HG03521 (cell line): ENCODE measurements around the gene CHL1.

Experiments used
- ATAC-seq: cut with Tn5 transposase; IDR thresholded peaks from one replicate; pipeline ENCODE4 v1.9.1; 2021; ENCODE audit warnings: mild to moderate bottlenecking, moderate library complexity; ENCODE audit not compliant: unreplicated experiment

The CHL1 gene

DNA sequence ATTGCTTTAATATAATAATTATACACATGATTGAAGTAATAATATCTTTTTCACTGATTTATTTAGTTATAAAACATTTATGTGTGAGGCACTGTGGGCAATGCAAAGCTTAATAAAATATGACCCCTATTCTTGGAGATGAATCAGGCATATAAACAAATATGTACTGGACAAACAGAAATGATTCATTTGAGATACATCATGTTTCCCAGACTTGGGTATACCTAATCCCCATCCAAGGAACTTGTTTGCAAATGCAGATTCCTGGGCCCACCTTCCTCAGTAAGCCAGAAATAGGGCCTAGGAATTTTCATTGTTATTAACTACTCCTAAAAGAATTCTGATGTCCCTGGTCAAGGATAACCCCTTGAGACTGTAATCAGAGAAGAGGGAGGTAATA is 184.2 kb downstream of the CHL1 start:
- no peak for ATAC-seq

DNA sequence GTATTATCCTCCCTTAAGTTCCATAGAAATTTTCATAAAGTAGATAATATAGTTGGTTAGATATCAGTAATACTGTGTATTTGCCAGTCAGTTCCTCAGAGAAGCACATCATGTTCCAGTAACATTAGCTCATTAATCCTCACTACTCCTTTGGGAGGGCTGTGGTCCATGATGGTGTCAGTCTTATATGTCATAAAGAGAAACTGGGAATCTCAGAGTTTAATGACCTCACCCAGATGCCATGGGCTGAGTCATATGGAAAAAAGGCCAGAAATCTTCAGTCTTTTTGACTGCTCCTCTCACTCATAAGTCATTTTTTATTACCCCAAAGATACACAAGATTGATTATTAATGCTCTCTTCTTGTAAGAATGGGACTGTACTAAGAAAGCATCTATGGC is 188.6 kb downstream of the CHL1 start:
- ATAC-seq, result no peak

DNA sequence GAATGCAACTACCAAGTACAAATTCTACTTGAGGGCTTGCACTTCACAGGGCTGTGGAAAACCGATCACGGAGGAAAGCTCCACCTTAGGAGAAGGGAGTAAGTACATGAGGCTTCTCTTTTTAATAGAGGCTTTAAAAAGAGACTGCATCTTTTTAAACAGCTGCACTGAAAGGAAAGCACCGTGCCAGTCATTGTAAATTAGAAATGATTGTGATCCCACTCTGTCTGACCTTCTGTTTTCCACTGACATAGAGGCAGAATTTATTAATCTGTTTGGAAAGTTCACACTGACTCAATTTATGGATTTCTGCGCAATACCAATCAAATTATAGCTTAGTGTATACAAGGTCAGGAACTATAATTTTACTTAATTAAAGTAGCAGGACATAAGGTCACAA is 198.2 kb downstream of the CHL1 start:
- ATAC-seq, result no peak

DNA sequence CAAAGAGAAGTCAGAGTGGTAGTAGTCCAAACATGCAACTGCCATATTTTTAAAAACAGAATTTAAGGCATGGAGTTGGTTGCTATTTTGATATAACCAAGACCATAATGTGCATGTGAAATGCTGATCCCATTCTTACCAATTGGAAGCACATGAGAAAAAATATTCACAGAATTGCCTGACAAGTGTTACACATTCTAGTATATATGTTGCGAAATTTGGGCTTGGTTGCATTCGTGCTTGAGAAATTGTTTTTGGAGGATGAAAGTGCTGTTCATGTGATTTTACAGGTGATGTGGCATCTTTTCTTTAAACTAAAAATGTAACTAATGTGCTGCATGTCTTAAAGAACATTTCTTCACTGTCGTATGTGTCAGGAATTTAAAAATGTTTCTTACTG is 199.7 kb downstream of the CHL1 start:
- no peak for ATAC-seq

DNA sequence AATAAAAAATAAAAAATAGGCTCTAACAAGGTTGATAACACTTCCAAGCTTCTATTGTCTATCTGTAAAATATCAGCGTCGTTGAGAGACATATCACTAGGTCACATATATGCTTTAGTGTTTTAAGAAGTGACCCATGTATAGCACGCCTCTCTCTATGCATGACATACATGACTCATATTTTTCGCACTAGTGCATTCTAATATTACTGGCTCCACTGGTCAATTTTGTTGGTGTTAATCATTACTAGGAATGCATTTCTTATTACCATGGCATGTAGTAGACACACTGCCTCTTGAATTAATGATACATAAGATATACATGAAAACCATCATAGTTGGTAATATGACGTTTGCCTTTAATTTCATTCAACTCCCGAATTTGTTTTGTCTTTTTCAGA is 203.1 kb downstream of the CHL1 start:
- ATAC-seq, result no peak

DNA sequence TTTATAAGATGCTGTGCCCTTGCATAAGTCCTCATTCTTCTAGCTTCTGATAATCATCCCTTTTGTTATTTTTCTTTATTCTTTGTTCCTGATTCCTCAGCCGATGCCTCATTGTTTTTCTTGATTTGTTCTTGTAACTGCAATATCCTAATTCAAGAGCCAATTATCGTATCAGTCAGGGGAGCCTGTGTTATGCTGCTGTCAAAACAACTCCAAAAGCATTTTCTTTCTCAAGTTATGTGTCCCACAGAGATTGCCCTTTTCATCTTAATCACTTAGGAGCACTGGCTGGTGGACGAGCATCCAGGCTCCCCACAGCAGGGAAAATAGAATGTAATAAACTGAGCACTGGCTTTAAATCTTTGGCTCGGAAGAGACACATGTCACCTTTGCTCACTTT is 207.3 kb downstream of the CHL1 start:
- no peak for ATAC-seq

DNA sequence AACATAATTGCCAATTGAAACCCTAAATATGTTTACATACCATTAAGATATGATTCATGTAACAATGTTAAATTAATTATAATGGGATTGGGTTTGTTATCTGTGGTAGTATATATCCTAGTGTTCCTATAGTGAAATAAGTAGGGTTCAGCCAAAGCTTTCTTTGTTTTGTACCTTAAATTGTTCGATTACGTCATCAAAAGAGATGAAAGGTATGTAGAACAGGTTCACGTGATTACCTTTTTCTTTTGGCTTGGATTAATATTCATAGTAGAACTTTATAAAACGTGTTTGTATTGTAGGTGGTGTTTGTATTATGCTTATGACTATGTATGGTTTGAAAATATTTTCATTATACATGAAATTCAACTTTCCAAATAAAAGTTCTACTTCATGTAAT is 212.4 kb downstream of the CHL1 start:
- ATAC-seq, result no peak

DNA sequence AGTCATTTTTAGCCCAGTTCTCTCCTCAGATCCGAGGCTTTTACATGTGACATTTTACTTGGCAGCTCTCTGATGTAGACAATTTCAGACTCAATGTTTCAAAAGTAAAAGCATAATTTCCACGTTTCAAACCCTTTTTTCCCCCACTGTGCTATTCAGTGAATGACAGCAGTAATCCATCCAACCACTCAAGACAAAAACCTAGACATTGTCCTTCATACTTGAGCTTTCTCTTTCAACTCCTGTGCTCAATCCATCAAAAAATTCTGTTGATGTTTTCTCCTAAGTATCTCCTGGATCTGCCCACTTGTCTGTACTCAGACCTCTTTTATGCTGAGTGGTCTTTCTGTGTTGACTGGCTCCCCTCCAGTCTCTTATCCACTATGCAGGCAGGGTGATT is 214.7 kb downstream of the CHL1 start:
- no peak for ATAC-seq

DNA sequence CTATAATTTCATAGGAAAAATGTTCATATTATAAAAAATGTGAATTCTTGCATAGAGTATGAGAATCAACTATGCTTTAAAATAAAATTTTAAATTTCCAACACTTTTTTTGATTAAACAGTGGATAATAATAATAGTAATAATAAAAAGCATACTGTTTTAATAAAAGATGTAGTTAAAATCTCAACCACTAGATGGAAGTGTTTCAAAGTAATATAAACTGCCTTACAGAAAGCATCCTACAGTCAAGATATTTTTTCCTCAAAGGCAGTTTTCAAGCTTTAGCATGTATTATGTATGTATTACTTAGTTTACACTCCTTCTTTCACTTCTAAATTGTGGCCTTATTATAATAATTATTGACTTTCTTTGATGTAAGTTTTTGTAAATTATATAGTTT is 217.5 kb downstream of the CHL1 start:
- no peak for ATAC-seq

DNA sequence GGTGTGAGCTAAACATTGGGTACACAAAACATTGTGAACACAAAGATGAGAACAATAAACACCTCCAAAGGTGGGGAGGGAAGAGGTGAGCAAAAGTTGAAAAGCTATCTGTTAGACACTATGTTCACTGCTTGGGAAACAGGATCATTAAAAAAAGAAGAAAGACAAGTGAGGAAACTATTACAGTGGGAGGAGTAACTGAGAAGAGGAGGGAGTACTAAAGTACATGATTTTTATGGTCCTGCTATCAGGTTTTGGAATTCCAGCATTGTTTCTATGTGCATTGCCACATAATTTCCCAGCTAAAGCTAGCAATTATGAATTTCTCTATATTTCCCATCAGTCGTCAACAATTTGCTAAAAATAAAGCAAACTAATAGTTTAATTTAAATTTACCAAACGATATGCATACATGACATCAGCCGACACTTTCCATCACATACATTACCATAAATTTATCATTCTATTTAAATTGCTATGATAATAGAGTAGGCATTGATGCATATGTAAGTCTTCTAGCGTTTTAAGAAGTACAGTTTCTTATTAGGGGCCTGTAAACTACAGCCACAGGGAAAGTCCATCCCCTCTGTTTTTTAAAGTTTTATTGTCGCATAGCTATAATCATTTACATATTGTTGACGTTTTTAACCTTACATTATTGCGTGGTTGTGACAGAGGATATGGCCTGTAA is 221.8 kb downstream of the CHL1 start:
- no peak for ATAC-seq

DNA sequence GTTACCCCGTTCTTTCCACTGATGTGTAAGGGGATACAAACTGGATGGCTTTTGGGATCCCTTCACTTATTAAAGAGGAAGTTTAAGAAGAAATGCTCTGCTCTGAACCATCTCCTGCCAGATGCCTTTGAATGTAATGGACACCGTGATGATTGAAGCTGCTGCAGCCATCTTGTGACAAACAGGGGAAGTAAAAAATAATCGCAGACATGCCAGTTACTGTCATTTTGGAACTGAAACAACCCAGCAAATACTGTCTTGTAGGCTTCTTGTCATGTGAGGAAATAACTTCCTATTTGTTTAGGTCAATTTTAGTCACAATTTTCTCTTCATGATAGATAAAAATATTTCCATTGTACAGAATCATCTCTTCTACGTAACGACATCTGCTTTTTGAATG is 224.0 kb downstream of the CHL1 start:
- peak; percentile 71 for ATAC-seq

DNA sequence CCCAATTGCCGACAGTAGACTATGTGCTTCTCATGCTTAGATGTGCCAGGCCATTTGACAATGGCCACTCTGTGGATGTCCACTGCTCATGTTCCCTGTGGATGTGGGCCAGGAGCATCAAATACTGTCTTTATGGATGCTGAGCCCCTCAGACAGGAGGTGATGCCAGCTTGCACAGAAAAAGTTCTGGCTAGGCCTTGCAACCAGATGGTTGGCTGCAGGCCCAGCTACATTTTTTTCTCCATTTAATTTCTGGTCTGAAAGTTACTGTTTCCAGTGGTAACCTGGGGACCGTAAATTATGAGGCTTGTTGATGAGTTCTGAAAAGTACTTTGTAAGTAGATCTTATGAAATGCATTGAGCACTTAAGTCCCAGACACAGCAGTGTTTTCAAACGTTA is 228.5 kb downstream of the CHL1 start:
- ATAC-seq, result no peak

DNA sequence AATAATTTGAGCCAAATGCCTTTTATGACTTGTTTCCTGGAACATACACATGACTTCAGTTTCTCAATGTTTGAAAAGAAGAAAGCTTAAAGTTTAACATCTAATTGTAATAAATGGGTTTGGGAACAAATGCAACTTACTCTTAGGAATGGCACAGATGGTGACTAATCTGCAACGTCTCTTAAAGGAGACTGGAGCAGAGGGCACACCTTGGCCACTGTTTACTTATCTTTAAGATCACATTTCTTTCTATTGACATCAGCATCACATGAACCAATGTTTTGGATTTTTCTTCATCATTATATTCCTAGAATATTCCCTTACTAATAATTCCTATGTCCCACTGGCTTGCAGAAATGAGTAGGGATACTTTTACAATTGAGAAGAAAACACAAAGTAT is 229.5 kb downstream of the CHL1 start:
- ATAC-seq, result no peak

DNA sequence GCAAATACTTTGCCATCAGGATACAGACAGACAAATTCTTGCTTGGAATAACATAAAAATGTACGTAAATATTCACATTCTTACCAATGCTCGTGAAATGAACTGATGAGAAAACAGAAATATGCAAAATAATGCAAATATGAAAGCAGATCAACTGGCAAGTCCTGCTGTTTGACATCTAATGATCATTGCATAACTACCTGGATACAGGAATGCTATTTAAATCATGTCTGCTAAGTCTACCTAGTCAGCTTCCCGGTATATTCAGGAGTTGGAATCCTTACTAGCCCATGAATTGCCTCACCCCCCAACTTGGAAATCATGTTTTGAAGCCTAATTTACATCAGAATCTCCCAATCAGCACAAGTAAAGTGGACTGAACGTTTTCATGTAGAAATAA is 230.6 kb downstream of the CHL1 start:
- ATAC-seq, result no peak

DNA sequence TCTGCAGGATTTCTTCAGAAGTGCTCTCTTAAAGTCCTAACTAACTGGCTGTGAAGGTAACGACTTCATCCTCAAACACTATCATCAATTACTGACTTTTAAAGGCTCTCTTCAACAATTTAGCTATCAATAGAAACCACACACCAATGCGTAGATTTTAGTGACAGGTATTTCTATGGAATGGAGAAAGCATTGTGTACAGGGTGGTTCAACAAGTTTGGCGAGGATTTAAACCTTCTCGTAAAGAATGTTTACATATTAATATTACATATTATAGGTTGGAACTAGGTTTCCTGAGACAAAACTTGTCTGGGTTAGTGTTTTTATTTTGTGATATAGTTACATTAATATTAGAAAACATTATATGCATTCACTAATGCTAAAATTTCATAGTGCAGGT is 233.6 kb downstream of the CHL1 start:
- ATAC-seq, result no peak

DNA sequence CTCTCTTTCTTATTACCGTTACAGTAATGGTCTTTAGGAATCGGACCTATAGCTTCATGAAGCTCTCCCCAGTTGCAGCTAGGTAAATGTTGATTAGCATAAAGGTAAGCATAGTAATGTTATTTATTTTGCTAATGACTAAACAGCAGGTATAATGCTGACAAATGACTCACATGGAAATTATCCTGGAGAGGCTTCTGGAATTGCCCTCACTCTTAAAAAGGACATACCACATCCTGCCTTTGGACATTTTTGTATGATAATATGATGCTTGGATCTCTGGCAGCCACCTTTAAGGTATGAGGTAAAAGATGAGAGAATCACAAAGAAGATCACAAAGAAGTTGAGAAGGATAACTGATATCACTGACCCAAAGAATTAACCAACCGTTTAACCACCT is 238.6 kb downstream of the CHL1 start:
- ATAC-seq, result no peak

DNA sequence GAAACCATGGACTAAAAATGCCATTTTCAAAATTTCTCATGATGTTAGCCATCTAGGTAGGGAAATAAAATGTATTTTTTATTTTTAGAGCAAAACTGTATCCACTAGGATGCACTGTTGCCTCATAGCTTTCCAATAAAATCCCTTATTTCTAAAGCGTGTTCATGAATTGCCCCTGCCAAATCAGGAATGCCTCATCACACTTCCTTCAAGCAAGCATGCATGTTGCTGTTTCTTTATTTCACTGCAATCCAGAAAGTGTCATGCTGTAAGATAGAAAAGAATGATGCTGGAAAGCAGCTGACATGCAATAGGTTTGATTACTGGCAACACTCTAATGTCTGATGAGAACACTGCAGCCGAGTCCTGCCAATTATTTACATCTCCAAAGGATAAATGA is 239.5 kb downstream of the CHL1 start:
- ATAC-seq, result no peak

DNA sequence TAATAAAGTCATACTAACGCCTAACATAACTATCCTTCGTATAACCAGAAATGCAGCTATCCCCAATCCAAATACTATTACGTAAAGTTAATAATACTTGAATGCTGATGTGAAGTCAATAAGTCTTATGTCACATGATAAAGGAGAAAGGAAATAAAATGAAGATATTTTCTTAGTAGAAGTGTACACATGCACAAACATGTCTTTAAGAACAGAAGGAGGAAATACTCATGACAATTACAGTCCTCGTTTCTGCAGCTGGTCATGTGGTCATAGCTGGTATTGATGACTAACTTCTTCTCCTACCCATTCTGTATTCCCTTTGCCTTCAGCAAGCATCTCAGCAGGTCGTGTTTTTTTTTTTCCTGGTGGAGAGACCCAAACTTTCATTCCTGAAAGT is 244.3 kb downstream of the CHL1 start:
- ATAC-seq, result no peak

DNA sequence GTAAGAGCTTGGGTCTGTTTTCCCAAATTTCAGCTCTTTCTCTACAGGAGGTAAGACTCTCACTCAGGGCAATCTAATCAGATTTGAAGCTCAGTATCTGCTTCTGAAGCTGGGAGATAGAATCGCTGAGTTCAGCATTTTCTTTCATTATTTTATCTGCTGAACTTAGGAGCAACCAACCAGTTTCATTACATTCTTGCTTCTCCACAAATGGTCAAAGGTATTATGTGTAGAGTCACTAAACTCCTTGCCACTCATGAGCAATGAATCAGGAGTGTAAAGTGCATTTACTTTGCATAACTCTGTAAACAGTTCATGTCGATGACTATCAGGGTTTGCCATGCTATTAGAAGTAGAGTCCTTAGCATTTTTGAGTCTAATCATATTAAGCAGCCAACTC is 249.4 kb downstream of the CHL1 start:
- no peak for ATAC-seq

DNA sequence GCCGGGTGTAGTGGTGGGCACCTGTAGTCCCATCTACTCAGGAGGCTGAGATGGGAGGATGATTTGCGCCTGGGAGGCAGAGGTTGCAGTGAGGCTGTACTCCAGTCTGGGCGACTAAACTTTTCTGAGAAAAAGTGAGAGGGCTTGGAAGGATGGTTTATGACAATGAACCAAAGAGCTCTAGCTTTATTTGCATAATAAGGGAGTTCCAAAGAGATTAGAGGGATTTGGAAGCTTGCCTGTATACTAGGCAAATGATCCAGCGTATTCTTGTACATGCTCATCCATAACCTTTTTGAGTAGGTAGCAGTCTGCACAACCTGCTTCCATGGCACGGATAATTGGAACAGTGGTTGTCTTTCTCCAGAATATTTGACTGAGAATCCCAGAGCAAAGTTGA is 251.1 kb downstream of the CHL1 start:
- no peak for ATAC-seq

DNA sequence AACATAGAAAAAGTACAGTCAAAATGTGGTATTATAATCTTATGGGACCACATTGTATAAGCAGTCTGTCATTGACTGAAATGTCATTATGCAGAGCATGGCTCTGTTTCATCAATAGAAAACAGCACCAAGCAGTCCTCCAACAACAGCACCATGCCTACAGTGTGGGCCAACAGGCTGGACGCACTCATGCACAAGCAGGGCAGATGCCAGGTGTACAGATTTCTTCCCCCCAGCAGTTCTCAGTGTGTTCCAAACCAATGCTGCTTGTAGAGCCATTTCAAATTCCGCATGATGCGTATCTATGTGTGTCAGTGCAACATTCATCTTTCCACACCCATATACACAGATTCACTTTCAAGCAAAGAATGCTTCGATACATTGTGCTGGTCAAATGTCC is 253.1 kb downstream of the CHL1 start:
- ATAC-seq, result no peak

DNA sequence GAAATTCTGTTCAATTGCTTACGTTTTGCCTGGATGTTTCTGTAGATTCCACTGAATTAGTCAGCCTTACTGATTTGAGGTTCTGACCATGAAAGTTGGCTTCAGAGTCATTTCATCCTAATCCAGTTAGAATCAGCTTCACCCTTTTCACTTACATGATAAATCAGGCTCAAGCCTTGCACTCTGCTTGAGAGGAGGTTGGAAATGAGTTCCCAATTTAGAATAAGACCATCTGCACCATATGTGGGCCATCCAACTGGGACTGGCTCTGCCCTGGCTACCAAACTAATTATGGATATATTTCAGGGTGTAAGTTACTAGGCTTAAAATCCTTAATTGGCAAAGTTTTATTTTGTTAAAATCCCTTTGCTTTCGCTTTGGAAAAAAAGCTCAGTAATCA is 255.7 kb downstream of the CHL1 start:
- ATAC-seq, result no peak

DNA sequence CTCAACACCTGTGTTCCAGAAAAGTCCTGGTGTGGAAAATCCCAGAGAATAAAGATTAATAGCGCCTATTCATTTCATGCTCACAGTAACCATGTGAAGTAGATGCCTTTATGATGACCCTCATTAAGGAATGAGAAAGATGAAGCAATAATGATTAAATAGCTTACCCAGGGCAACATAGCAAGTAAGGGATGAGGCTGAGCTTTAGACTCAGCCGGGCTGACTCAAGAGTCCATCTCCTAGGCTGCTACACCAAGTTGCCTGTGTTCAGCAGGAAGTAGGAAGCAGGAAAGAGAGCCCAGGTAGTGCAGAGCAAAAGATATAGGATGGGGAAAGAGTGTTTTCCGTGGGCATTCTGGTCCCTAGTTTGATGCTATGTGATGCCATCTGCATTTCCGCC is 256.5 kb downstream of the CHL1 start:
- no peak for ATAC-seq

DNA sequence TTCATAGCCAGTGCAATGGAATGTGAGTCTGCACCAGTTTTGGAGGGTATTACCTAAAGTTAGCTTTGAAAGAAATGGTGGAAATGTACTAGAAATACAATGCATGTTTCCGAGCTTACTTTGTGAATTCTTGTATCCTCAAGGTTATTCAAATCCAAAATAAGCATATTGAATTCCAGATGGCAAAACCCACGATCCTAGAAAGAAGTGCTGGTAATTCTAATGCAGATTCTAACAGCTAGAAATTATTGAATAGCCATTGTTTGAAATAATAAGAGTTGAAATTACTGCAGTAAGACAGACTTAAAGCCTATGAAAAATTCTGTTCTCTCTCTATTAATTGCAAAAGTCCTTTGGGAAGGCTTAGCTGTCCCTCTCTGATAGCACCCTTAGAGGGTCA is 258.4 kb downstream of the CHL1 start:
- no peak for ATAC-seq
